GM19438 (cell line): ENCODE measurements around the gene MYH7B.

Experiments
- ATAC-seq: cut with Tn5 transposase; IDR thresholded peaks from one replicate; pipeline ENCODE4 v1.9.1; 2021; ENCODE audit warnings: low read depth; ENCODE audit not compliant: unreplicated experiment

MYH7B gene

GRCh38 chr20:34971561-34972235 is 16.0 kb downstream of the MYH7B start:
- no peak for ATAC-seq

- ATAC-seq = no peak
Observed at GRCh38 chr20:34974246-34974645, 18.6 kb downstream of the MYH7B start.

GRCh38 chr20:34976286-34976685 is 20.6 kb downstream of the MYH7B start:
- ATAC-seq = no peak

GRCh38 chr20:34977365-34978091 is 21.9 kb downstream of the MYH7B start:
- no peak for ATAC-seq

- ATAC-seq = no peak
Observed at GRCh38 chr20:34978092-34978744, 22.6 kb downstream of the MYH7B start.

GRCh38 chr20:34979366-34980153 is 23.9 kb downstream of the MYH7B start:
- ATAC-seq = no peak

- no peak for ATAC-seq
Observed at GRCh38 chr20:34980543-34981233, 25.0 kb downstream of the MYH7B start.

GRCh38 chr20:34982270-34983088 is 26.8 kb downstream of the MYH7B start:
- no peak for ATAC-seq

- ATAC-seq = no peak
Observed at GRCh38 chr20:34983089-34983820, 27.6 kb downstream of the MYH7B start.

- ATAC-seq = no peak
Observed at GRCh38 chr20:34983995-34984735, 28.5 kb downstream of the MYH7B start.

GRCh38 chr20:34984756-34985261 is 29.1 kb downstream of the MYH7B start:
- no peak for ATAC-seq

GRCh38 chr20:34985461-34986310 is 30.0 kb downstream of the MYH7B start:
- no peak for ATAC-seq

- no peak for ATAC-seq
Observed at GRCh38 chr20:34986311-34987287, 30.9 kb downstream of the MYH7B start.

GRCh38 chr20:34987288-34988190 is 31.9 kb downstream of the MYH7B start:
- ATAC-seq = no peak

GRCh38 chr20:34988191-34988540 is 32.5 kb downstream of the MYH7B start:
- ATAC-seq = no peak
